HG02610 (cell line): ENCODE results near the gene HGF.
A peak's percentile ranks its signal among the peaks of the same experiment; 100 is the strongest.

ENCODE experiments used
- ATAC-seq: cut with Tn5 transposase; IDR thresholded peaks from one replicate; pipeline ENCODE4 v1.9.1; 2021; ENCODE audit warnings: mild to moderate bottlenecking, moderate library complexity; ENCODE audit not compliant: unreplicated experiment

Gene HGF

GRCh38 chr7:81776948-81777630 lies 7.2 kb upstream of the HGF start:
- no peak for ATAC-seq

GRCh38 chr7:81776161-81776560 lies 6.3 kb upstream of the HGF start:
- no peak for ATAC-seq

GRCh38 chr7:81775560-81775959 lies 5.7 kb upstream of the HGF start:
- no peak for ATAC-seq

GRCh38 chr7:81774551-81774950 lies 4.7 kb upstream of the HGF start:
- no peak for ATAC-seq

GRCh38 chr7:81770728-81771223 lies 929 bp upstream of the HGF start:
- ATAC-seq, result no peak

GRCh38 chr7:81768951-81769778 lies 682 bp downstream of the HGF start:
- peak; percentile 34 for ATAC-seq

GRCh38 chr7:81767926-81768325 lies 1.9 kb downstream of the HGF start:
- ATAC-seq, result no peak

- ATAC-seq, result no peak
Observed at GRCh38 chr7:81761821-81762220, 8.0 kb downstream of the HGF start.

- no peak for ATAC-seq
Observed at GRCh38 chr7:81761031-81761430, 8.8 kb downstream of the HGF start.

- ATAC-seq, result no peak
Observed at GRCh38 chr7:81754918-81755696, 14.7 kb downstream of the HGF start.

GRCh38 chr7:81753392-81753791 lies 16.5 kb downstream of the HGF start:
- ATAC-seq, result no peak

- ATAC-seq, result no peak
Observed at GRCh38 chr7:81752318-81752714, 17.5 kb downstream of the HGF start.

- ATAC-seq, result no peak
Observed at GRCh38 chr7:81751619-81752317, 18.1 kb downstream of the HGF start.

- no peak for ATAC-seq
Observed at GRCh38 chr7:81745637-81746036, 24.2 kb downstream of the HGF start.

GRCh38 chr7:81744389-81744788 lies 25.5 kb downstream of the HGF start:
- no peak for ATAC-seq

- ATAC-seq, result no peak
Observed at GRCh38 chr7:81743665-81744064, 26.2 kb downstream of the HGF start.

GRCh38 chr7:81743201-81743600 lies 26.6 kb downstream of the HGF start:
- no peak for ATAC-seq

GRCh38 chr7:81740403-81740802 lies 29.4 kb downstream of the HGF start:
- ATAC-seq, result no peak

GRCh38 chr7:81736091-81736490 lies 33.8 kb downstream of the HGF start:
- no peak for ATAC-seq

GRCh38 chr7:81725812-81726127 lies 44.1 kb downstream of the HGF start:
- no peak for ATAC-seq
